Muscle layer of colon (tissue), 2 donors: ENCODE results near the gene NPLOC4.

Experiments
- H3K27ac ChIP-seq: one replicate; pipeline ENCODE4 v1.7.0; 2013; ENCODE audit warnings: low read depth, mild to moderate bottlenecking, low read length, moderate library complexity
- H3K27me3 ChIP-seq, 2 donors: one replicate each; pipeline ENCODE4 v1.7.0; 2013; ENCODE audit warnings: low read length in 2 of 2, mild to moderate bottlenecking in 2 of 2; ENCODE audit not compliant: insufficient read depth in 2 of 2, control insufficient read depth in 1 of 2
- H3K36me3 ChIP-seq: one replicate; pipeline ENCODE4 v1.7.0; 2013; ENCODE audit warnings: mild to moderate bottlenecking, low read length; ENCODE audit not compliant: insufficient read depth
- H3K4me1 ChIP-seq: one replicate; pipeline ENCODE4 v1.7.0; 2013; ENCODE audit warnings: mild to moderate bottlenecking, low read length; ENCODE audit not compliant: insufficient read depth
- H3K4me3 ChIP-seq, 2 donors: one replicate each; pipeline ENCODE4 v1.7.0; 2013; ENCODE audit warnings: low read length in 2 of 2, low read depth in 1 of 2, mild to moderate bottlenecking in 1 of 2, moderate library complexity in 1 of 2
- H3K9ac ChIP-seq: one replicate; pipeline ENCODE4 v1.7.0; 2013; ENCODE audit warnings: low read length
- H3K9me3 ChIP-seq: one replicate; pipeline ENCODE4 v1.7.0; 2013; ENCODE audit warnings: mild to moderate bottlenecking, low read length
- donor health status: abdominal sarcoma.
- donor health status: Adenocarcinoma of cecum.

The NPLOC4 gene

DNA sequence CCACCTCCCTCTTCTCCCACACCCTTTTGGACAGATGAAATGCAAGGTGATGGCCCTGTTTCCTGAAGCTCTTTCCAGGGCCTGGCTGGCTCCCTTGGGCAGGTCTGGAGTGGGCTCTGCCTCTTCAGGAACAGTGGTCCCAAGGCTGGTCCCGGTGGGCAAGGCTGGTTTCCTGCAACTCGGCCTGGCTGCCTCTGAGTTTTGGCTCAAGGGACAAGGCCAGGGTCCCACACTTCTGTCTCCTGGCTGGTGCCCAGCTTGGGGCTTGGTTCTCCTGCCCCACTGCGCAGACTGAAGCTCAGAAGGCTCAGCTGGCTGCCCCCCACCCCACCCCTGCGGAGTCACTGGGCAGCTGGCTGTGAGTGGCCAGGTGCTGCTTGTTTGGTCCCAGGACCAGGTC lies 120.5 kb downstream of the NPLOC4 start:
- peaks cover 29% of the 10 kb centered on the region for H3K4me1 ChIP-seq

DNA sequence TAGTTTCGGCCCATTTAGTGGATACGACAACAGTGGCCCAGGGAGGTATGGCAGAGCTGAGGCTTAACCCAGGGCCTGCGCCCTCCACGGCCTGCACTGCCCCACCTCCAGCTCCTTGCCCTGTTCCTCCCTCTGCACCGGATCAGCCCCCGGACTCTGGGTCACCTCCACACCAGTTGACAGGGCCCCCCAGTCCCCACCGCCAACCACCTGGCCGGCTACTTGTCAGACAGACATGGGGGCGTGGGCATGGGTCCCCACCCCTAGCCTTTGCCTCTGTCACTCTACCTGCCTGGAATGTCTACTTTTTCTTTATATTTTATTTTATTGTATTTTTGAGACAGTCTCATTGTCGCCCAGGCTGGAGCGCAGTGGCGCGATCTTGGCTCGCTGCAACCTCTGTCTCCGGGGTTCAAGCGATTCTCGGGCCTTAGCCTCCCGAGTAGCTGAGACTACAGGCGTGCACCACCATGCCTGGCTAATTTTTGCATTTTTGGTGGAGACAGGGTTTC lies 121.3 kb downstream of the NPLOC4 start:
- peak overlapping the region; percentile 98 for H3K27ac ChIP-seq
- H3K9ac ChIP-seq, result peak overlapping the region; percentile 61
- H3K9me3 ChIP-seq, result no peaks in the 10 kb centered on the region
- H3K36me3 ChIP-seq, result peaks cover 16% of the 10 kb centered on the region
- no peaks in the 10 kb centered on the region for H3K27me3 ChIP-seq
- H3K4me1 ChIP-seq, result peaks cover 29% of the 10 kb centered on the region
- peak overlapping the region; percentile 91 to 99 for H3K4me3 ChIP-seq

More for the DNA sequence above, 120.5 kb downstream of the NPLOC4 start:
- peak overlapping the region; percentile 46 for H3K9ac ChIP-seq
- H3K4me3 ChIP-seq, result peak overlapping the region; percentile 91 to 99
- peaks cover 8% of the 10 kb centered on the region for H3K36me3 ChIP-seq
- H3K27ac ChIP-seq, result peak overlapping the region; percentile 98
- no peaks in the 10 kb centered on the region for H3K27me3 ChIP-seq
- H3K9me3 ChIP-seq, result no peaks in the 10 kb centered on the region

DNA sequence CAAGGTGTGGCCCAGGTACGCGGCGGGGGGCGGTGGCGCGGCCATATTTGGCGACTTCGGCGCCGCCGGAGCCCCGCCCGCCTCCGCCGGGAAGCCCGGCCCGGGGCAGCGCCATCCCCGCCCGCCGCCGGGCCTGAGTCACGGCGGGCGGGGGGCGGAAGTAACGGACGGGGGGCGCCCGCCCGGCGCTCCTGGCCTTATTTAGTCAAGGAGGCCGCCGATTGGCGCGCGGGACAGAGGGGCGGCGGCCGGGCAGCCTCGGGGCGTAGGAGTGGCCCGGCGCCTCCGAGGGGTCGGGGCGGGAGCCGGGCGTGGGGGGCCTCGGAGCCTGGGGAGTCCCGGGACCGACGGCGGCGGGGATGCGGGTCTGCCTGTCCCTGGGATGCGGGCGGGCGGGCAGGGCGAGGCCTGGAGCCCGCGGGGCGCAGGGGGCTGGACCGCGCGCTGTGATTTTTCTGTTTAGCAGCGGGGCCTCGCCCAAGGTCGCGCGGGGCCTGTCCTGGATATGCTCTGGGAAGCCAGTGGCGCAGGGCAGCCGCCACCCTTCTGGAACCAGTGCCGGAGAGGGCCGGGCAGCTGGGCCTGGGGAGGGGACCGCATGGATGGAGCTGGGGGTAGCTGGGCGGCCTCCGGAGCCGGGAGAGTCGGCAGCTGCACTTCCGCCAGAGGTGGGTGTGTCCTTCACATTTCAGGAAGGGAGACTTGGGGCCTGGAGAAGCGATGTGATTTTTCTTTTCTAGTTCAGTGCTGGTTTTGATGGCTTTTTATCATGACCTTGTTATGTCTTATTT lies 122.0 kb downstream of the NPLOC4 start:
- Histone ChIP-seq H3K9me3 (no peaks in the 10 kb centered on the region), H3K27ac (peak overlapping the region; percentile 98), H3K4me1 (peaks cover 28% of the 10 kb centered on the region), H3K9ac (peak overlapping the region; percentile 92), H3K4me3 (peak overlapping the region; percentile 91 to 99), H3K36me3 (peaks cover 23% of the 10 kb centered on the region), H3K27me3 (no peaks in the 10 kb centered on the region)

DNA sequence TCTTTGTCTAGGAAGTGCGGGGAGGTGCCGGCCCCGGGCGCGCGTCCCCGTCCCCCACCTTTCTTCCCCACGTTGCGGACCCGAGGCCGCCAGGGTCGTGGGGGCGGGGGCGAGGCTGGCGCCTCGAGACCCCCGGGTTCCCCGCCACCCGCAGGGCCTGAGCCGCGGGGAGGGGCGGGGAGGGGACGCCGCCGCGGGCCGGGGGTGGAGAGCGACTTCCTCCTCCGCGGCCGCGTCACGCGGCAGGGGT lies 122.5 kb downstream of the NPLOC4 start:
- Histone ChIP-seq H3K4me1 (peaks cover 23% of the 10 kb centered on the region), H3K36me3 (peaks cover 28% of the 10 kb centered on the region), H3K9me3 (no peaks in the 10 kb centered on the region), H3K27ac (peak overlapping the region; percentile 98), H3K4me3 (peak overlapping the region; percentile 77 to 99), H3K9ac (peak overlapping the region; percentile 92), H3K27me3 (no peaks in the 10 kb centered on the region)

DNA sequence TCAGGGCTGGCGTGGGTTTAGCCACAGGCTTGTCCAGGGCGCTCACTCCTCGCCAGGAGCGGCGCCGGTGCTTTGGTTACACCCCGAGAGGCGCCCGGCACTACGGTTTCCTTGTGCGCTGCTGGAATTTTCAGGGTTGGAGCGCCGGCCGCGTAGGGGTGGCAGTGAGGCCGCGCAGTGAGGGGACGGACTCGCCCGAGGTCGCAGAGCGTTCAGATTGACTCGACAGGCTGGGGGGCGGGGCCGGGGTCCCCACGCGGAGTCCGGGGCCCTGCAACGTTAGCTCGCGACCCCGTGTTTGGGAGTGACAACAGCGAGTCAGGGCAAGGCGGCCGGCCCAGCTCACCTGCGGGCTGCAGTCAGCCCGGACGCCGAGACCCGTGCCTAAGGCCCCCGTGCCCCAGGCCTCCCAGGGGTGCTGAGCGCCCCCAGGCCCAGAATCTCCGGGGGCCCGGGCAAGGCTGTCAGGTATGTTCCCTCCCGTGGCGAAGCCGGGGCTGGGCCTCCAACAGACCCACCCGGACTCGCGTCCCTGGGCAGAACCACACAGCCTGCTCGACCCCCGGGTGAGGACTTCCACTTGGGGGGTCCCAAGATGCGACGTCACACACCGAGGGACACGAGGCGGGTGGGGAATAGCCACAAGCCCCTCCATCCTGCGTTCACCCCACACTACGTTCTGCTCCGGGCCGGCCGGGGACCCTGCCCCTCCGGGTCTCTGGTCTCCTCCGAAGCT lies 123.0 kb downstream of the NPLOC4 start:
- Histone ChIP-seq H3K27me3 (no peaks in the 10 kb centered on the region), H3K9ac (peak overlapping the region; percentile 92), H3K4me1 (peaks cover 28% of the 10 kb centered on the region), H3K4me3 (peak overlapping the region; percentile 77 to 99), H3K27ac (peak overlapping the region; percentile 98), H3K9me3 (no peaks in the 10 kb centered on the region), H3K36me3 (peaks cover 33% of the 10 kb centered on the region)

DNA sequence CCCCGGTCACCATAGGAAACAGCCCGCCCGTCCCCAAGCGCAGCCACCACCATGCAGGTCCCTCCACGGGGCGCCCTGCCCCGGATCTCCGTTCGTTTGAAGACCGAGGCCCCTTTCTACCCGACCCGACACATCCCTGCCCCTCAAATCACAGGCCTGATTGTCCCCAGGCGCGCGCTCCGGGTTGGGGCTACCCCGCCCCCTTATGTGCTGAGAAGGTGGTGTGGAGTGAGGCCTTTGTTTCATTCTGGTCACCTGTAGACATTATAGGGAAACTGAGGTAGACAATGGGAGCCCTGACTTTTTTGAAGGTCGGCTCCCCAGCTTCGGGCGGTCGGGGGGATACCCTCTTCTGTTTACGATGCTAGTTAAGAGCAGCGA lies 123.5 kb downstream of the NPLOC4 start:
- Histone ChIP-seq H3K27ac (peak overlapping the region; percentile 98), H3K4me1 (peaks cover 31% of the 10 kb centered on the region), H3K9ac (peak overlapping the region; percentile 92), H3K36me3 (peaks cover 38% of the 10 kb centered on the region), H3K9me3 (no peaks in the 10 kb centered on the region), H3K27me3 (no peaks in the 10 kb centered on the region), H3K4me3 (peak overlapping the region; percentile 77 to 99)

DNA sequence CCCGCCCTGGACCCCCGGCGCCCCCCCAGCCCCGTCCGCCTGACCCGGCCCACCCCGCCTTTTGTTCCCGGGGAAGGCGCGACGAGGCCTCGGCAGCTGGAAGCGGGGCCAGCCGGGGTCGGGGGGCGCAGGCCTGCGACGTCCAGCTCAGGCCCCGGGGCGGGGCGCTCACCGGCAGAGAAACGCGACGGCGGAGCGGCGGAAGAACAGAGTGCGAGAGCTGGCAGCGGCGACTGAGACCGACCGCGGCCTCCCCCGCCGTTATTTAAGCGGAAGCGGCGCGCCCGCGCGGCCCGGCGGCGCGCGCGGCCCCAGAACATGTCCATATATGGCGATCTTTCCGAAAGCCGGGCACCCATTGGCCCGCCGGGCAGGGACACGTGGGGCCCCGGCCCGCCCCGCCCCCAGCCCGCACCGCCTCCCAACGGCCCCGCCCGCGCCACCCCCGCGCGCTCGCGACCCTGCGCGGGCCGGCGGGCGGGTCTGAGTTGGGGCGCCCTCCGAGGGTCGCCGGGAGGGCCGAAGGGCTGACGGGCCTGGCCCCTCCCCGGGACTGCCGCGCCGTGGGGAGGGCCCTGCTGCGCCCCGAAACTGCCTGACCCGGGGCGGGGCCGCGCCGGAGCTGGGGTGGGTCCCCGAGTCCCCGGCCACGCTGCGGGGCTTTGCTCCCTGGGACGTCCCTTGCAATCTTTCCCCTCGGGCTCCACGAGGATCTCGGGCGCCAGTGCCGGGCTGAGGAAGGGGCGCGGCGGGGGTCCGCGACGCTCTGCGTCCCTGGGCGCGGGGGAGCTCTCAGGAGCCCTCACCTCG lies 124.1 kb downstream of the NPLOC4 start, which contains the start of gene ACTG1:
Gene ACTG1, minus strand, starts transcription at position 238 of the 810 bp plus-strand sequence. CDS start 445 bp downstream, outside the sequence.
- peak within 1 kb of the TSS; percentile 92 for H3K9ac ChIP-seq
- peak within 1 kb of the TSS; percentile 77 to 99 for H3K4me3 ChIP-seq
- H3K9me3 ChIP-seq, result no peaks in the 10 kb centered on the region
- H3K4me1 ChIP-seq, result peaks cover 26% of the 10 kb centered on the region
- H3K27me3 ChIP-seq, result no peaks in the 10 kb centered on the region
- peak within 1 kb of the TSS; percentile 98 for H3K27ac ChIP-seq
- peaks cover 38% of the 10 kb centered on the region for H3K36me3 ChIP-seq

DNA sequence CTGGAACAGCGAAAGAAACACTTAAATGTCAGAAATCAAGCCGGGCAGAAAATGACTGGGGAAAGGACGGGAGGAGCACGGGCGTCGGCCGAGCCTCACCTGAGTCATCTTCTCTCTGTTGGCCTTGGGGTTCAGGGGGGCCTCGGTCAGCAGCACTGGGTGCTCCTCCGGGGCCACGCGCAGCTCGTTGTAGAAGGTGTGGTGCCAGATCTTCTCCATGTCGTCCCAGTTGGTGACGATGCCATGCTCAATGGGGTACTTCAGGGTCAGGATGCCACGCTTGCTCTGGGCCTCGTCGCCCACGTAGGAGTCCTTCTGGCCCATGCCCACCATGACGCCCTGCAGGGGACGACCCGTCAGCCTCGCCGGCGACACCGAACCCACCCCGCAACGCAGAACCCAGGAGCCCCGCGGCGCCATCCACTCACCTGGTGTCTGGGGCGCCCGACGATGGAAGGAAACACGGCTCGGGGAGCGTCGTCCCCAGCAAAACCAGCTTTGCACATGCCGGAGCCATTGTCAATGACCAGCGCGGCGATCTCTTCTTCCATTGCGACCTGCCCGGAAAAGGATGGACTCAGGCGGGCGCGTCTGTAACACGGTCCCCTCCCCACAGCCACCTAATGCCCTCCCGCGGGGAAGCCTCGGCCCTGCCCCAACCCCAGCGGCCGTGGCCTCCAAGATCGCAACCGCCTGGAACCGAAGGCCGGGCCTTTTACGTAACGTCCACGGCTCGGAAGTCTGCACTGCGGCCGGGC lies 124.9 kb downstream of the NPLOC4 start:
- H3K27me3 ChIP-seq, result no peaks in the 10 kb centered on the region
- H3K4me3 ChIP-seq, result peak overlapping the region; percentile 77 to 78
- H3K27ac ChIP-seq, result peak overlapping the region; percentile 90
- no peaks in the 10 kb centered on the region for H3K9me3 ChIP-seq
- H3K36me3 ChIP-seq, result peaks cover 38% of the 10 kb centered on the region
- H3K4me1 ChIP-seq, result peaks cover 19% of the 10 kb centered on the region
- peak overlapping the region; percentile 85 for H3K9ac ChIP-seq

DNA sequence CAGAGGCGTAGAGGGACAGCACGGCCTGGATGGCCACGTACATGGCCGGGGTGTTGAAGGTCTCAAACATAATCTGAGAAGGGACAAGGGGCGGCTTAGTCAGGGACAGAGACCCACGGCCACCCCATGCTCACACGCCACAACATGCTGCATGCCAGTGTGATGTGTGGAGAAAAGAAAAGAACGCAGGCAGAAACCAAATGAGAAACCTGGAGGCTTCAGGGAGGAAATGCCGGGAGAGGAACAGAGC lies 125.4 kb downstream of the NPLOC4 start:
- Histone ChIP-seq H3K27me3 (no peaks in the 10 kb centered on the region), H3K4me1 (peaks cover 14% of the 10 kb centered on the region), H3K4me3 (peak overlapping the region; percentile 77 to 78), H3K36me3 (peaks cover 38% of the 10 kb centered on the region), H3K9me3 (no peaks in the 10 kb centered on the region), H3K27ac (peak overlapping the region; percentile 90), H3K9ac (peak overlapping the region; percentile 85)

DNA sequence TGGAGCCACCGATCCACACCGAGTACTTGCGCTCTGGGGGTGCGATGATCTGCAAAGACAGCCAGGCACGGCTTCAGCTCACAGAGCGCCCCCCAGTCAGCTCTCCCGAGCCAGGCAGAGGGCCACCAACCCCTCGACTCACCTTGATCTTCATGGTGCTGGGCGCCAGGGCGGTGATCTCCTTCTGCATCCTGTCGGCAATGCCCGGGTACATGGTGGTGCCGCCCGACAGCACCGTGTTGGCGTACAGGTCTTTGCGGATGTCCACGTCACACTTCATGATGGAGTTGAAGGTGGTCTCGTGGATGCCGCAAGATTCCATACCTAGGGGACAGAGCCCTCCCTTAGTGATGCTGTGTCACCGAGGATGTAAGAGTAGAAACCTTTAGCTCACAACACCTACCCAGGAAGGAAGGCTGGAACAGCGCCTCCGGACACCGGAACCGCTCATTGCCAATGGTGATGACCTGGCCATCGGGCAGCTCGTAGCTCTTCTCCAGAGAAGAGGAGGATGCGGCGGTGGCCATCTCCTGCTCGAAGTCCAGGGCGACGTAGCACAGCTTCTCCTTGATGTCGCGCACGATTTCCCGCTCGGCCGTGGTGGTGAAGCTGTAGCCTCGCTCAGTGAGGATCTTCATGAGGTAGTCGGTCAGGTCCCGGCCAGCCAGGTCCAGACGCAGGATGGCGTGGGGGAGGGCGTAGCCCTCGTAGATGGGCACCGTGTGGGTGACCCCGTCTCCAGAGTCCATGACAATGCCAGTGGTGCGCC lies 125.9 kb downstream of the NPLOC4 start:
- Histone ChIP-seq H3K4me3 (peak overlapping the region; percentile 77 to 78), H3K36me3 (peaks cover 38% of the 10 kb centered on the region), H3K9ac (peak overlapping the region; percentile 85), H3K4me1 (peaks cover 10% of the 10 kb centered on the region), H3K27me3 (no peaks in the 10 kb centered on the region), H3K27ac (peak overlapping the region; percentile 90), H3K9me3 (no peaks in the 10 kb centered on the region)
